Cerebellar nuclear complex (tissue), 1 donor: ENCODE results near the gene PLCG1.
"Not testable (repeated sequence)": the region's sequence is repeated elsewhere in the genome, so short reads cannot be mapped to it uniquely, and the experiment has no call there.

Source experiments
- DNase-seq, 2 experiments: peaks; one replicate each; lab custom pipeline; 2025; lab: John Stamatoyannopoulos, UW

PLCG1 gene

GRCh38 chr20:41136680-41137613 is at the start of gene PLCG1:
Gene PLCG1 (plus strand): TSS chr20:41137543. CDS start chr20:41137642, 99 bp downstream.
- peak; percentile 53 to 65 for DNase-seq

GRCh38 chr20:41087777-41088176 is 49.6 kb upstream of the PLCG1 start:
- DNase-seq = no peak

- no peak for DNase-seq
These were observed 47.8 kb upstream of the PLCG1 start for GRCh38 chr20:41089555-41089954.

- no peak for DNase-seq
These were observed 45.4 kb upstream of the PLCG1 start for GRCh38 chr20:41091927-41092326.

- DNase-seq = no peak
These were observed 42.8 kb upstream of the PLCG1 start for GRCh38 chr20:41094353-41095055.

- DNase-seq = peak in 1 of 2 experiments; percentile 13
These were observed 42.0 kb upstream of the PLCG1 start for GRCh38 chr20:41095110-41095969.

- DNase-seq = no peak
These were observed 38.6 kb upstream of the PLCG1 start for GRCh38 chr20:41098703-41099250.

- no peak for DNase-seq
These were observed 37.3 kb upstream of the PLCG1 start for GRCh38 chr20:41100001-41100480.

GRCh38 chr20:41101660-41102059 is 35.7 kb upstream of the PLCG1 start:
- no peak for DNase-seq

GRCh38 chr20:41108531-41108930 is 28.8 kb upstream of the PLCG1 start:
- DNase-seq = no peak

GRCh38 chr20:41110012-41110411 is 27.3 kb upstream of the PLCG1 start:
- DNase-seq = no peak

- no peak for DNase-seq
These were observed 26.3 kb upstream of the PLCG1 start for GRCh38 chr20:41110930-41111577.

GRCh38 chr20:41111578-41111951 is 25.8 kb upstream of the PLCG1 start:
- no peak for DNase-seq

GRCh38 chr20:41116282-41116956 is 20.9 kb upstream of the PLCG1 start:
- DNase-seq = no peak

- not testable (repeated sequence) for DNase-seq
These were observed 19.2 kb upstream of the PLCG1 start for GRCh38 chr20:41118159-41118558.

- no peak for DNase-seq
These were observed 18.7 kb upstream of the PLCG1 start for GRCh38 chr20:41118632-41119031.

- DNase-seq = no peak
These were observed 17.5 kb upstream of the PLCG1 start for GRCh38 chr20:41119614-41120561.

GRCh38 chr20:41121399-41121798 is 15.9 kb upstream of the PLCG1 start:
- DNase-seq = no peak

- no peak for DNase-seq
These were observed 13.7 kb upstream of the PLCG1 start for GRCh38 chr20:41123631-41124030.
